GM19372 (cell line): Measurements from ENCODE around the gene DIPK1B.
"Not testable (repeated sequence)": the region's sequence is repeated elsewhere in the genome, so short reads cannot be mapped to it uniquely, and the experiment has no call there.

Experiments used
- ATAC-seq: cut with Tn5 transposase; IDR thresholded peaks from one replicate; pipeline ENCODE4 v1.9.1; 2021; ENCODE audit warnings: mild to moderate bottlenecking, low read depth, moderate library complexity; ENCODE audit not compliant: unreplicated experiment

The DIPK1B gene

DNA sequence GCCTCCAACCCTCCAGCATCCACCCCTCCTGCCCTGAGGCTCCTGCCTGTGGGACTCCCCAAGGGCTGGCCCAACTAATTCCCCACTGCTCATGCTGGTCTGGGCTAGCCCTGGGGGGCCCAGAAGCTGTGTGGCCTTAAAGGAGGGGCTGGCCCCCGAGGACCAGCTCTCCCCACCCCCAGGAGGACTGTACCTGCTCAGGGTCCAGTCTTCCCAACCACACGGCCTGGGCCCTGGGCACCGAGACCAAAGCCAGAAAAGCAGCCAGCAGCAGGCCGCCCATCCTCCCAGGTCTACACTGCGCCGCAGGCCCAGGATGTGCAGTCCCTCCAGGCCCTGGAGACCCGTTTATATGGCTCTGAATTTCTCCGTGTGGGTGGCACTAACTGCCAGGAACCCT, 35.8 kb downstream of the DIPK1B start, which contains the start of gene LCN6:
LCN6 (minus strand) TSS at position 325 of the 400 bp plus-strand sequence; CDS start at position 283, 42 bp downstream.
- ATAC-seq: no peak

DNA sequence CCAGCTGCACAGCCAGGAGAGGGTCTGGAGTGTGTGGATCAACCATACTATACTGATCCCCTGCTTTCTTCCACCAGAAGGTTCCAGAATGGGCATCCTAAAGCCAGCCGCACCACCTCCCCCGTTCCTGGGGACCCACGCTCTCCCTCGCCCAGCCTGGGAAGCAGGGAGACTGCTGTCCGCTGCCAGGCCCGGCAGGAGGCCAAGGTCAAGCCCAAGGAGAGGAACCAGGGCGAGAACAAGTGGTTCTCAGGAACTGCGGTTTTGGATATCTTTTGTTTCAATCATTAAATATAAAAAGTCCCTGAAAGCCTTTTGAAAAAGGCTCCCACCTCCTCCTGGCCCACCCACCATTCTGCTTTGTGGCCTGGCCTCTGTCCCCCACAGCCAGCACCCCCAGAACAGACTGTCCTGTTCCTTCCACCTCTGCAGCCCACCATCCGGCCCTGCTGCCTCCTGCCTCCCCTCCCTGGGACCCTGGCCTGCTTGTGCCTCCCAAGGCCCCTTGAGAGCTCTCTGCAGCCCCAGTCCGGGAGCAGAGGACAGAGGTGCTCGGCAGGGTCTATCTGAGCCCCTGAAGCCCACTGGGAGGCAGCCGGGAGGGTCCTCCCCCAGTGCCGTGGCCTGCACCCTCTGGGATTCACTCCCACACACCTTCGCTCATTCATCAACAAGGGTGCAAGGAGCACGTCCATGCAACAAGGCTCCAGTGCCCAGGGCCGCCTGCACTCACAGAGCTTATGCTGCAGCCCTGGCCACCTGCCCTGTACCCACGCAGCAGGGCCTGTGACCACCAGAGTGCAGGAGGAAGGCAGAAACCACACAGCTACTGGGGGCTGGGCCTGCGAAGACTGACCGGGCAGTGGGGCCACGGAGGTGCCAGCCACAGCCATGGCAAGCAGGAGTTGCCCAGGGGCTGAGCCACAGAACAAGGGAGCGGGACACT, 36.6 kb downstream of the DIPK1B start:
- ATAC-seq: no peak

DNA sequence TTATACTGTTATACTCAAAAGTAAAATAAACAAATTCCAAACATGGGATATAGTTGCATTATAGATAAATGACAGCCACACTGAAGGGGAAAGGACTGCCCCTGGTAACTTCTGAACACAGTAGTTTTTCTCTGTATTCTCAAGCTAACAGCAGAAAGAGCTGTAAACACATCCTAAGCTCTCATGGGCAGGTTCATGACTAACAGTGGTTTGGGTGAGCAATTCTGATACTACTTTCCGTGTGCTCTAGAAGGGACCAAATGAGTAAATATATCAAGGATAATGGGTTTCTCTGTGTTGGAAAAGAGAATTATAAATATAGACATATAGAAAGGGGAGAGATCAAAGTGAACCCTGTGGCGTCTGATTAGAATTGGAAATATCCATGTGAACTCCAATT, 38.2 kb downstream of the DIPK1B start:
- no peak for ATAC-seq

DNA sequence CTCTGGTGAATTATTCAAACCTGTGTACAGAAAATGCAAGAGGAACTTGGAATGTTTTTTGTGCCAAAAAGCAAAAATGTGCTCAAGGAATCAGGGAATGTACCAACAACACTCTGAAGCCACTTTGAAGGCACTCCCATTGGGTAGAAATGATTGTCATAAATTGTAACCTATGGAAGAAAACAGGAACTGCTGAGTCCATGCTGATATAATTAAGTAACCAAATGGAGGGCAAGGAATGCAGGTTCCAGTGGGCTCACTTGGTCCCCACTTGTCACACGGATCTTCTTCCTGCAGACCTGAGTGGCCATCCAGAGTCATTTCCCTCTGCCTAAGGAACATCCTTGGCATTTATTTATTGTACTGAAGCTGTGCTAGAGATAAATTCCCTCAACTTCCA, 38.9 kb downstream of the DIPK1B start:
- no peak for ATAC-seq

DNA sequence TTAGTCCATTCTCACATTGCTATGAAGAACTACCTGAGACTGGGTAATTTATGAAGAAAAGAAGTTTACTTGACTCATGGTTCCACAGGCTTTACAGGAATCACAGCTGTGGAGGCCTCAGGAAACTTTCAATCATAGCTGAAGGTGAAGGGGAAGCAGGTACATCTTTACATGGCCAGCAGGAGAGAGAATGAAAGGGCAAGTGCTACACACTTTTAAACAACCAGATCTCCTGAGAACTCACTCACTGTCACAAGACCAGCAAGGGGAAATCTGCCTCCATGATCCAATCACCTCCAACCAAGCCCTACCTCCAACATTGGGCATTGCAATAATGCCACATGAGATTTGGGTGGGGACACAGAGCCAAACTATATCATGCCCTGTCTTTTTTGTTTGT, 39.4 kb downstream of the DIPK1B start:
- ATAC-seq: no peak

DNA sequence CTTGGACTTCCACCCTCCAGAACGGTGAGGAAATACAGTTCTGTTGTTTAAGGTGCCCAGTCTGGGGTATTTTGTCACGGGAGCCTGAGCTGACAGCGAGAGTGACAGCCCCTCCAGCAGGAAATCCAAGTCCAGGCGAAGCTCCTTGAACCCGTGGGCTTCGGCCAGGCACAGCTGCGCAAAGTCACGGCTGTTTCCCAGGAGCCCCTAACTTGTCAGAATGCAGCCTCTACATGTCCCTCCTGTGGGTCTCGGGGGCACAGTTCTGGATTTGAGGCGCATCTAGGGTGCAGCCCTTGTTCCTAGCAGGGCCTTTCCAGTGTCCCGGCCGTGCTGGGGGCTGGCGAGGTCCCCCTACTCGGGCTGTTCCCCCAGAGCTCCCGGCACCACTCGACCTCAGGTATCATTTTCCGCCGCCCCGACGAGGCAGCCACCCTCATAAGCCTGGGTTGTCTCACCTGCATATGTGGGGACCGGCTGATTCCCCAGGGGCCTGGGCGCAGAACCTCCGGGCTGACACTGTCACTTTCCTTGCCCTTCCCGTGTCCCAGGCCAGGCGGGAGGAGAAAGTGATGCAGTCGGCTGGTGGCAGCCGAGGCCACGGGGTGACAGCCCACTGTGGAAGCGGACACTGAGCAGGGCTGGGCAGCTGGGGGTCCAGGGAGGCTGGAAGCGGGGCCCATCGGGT, 41.1 kb downstream of the DIPK1B start:
- ATAC-seq: no peak

DNA sequence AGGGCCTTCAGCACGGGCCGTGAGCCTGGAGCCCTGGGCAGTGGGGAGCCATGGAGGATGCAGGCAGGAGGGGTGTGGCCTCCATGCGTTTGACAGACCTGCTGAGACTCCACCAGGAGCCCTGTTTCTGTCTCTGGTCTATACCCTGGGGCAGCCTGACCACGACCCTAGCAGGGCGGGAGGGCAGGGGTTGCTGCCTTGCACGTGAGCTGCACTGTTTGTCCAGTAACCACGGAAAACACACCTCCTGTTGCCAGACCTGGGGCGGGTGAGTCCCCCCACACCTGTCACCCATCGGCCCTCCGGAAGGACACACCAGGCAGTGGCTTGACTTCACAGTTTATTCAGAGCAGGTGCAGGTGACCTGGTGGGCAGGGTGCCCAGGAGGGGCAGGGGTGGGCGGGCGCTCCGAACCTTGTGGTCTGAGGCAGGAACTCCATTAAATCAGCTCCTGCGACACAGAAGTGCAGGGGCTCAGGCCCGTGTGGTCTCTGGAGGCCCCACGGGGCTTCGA, 41.7 kb downstream of the DIPK1B start:
- ATAC-seq: no peak

DNA sequence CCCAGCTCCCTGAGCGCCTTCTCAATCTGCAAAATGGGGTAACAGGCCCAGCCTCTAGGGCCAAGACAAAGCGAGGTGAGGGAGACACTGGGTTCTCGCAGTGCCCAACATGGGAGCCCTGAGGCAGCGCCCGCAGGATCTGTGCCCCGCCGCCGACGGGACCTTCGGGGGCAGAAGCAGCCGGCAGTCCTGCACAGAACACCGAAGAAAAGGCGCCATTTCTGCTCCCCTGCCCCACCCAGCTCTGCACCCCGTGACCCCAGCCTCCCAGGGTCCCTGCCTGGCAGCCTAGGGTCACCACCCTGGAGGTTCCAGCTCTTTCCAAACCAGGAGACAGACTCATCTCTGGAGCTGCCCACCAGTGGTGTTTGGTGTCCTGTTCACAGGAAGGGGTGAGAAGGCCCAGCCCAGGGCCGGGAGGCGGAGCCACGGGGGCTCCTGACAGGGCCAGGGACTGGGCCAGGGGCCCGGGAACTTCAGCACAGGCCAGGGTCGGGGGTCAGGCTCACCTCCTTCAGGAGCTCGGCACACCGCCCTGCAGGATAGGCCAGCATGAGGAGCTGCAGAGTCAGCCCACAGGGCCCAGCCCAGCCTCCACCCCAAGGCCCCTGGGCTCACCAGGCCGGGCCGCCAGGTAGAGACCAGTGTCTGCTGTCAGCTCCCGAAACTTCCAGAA, 42.4 kb downstream of the DIPK1B start:
- ATAC-seq: no peak

DNA sequence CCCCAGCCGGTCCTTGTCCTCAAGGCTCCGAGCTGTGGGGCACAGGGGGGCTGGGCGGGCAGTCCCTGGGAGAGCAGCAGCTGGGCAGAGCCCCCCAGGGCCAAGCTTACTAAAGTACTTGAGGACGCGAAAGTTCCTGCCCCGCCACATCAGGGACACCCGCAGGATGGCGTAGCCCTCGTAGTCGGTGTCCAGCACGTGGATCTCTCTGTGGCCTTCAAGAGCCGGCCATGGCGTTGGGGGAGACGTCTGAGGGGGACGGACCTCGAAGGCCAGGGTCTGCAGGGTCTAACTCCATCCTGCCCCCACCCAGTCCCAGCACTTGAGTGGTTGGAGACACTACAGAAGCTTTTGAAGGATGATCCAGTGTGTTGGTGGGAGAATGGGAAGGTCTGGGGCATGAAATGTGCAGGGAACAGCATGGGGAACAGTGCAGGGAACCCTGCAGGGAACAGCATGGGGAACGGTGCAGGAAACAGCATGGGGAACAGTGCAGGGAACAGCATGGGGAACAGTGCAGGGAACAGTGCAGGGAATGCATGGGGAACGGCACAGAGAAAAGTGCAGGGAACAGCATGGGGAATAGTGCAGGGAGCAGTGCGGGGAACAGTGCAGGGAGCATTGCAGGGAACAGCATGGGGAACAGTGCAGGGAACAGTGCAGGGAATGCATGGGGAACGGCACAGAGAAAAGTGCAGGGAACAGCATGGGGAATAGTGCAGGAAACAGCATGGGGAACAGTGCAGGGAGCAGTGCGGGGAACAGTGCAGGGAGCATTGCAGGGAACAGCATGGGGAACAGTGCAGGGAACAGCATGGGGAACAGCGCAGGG, 43.1 kb downstream of the DIPK1B start:
- ATAC-seq: not testable (repeated sequence)

DNA sequence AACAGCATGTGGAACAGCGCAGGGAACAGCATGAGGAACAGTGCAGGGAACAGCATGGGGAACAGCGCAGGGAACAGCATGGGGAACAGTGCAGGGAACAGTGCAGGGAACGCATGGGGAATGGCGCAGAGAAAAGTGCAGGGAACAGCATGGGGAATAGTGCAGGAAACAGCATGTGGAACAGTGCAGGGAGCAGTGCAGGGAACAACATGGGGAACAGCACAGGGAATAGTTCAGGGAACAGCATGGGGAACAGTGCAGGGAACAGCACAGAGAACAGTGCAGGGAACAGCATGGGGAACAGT, 43.7 kb downstream of the DIPK1B start:
- no peak for ATAC-seq

DNA sequence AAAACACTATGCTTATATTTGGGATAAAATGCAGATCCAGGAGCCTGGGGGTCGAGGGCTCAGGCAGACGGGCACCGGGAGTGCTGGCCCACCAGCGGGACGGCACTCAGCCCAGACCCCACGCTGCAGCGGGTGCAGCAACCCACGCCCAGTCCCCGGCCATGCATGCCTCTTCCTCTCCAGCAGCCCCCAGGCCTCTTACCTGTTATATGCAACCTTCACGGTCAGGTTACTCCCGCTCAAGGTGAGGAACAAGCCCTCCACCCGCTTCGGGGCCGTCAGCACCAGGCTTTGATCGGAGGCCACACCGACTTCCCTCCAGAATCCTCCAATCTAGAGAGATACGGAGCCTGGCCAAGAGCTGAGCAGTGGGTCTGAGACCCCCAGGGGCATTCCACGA, 44.5 kb downstream of the DIPK1B start:
- no peak for ATAC-seq

DNA sequence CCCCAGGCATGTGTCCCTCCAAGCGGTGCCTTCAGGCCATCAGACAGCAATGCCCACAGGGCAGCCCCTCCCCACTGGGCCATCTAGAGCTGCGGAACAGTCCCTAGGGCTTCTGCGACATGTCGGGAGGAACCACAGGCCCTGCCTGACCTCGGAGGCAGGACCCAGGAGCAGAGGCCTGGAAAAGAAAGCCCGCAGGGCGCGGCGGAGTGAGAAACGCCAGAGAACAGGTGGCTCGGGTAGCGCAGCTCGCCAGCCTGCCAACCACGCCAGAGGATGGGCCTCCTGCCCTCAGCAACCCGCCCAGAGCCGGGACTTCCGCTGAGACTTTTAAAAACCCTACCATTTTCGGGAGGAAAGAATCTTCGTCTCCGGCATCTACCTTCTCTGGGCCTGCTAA, 45.0 kb downstream of the DIPK1B start:
- ATAC-seq: no peak

DNA sequence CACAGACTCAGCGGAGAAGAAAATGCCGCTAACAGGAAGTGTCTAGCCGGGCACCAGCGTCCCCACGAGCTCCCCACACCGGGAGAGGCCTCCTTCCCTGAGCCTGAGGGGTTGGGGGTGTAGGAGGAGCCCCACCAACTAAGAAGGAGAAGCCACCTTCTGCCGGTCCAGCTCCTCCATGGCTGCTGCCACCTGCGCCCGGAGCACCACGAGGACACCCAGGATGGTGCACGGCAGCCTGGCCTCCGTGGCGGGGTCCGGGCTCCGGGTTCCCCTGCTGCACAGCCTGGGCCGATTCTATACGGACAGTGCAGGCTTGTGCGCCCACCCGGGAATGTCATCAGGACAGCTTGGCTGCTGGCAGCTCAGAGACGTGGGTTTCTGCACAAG, 45.4 kb downstream of the DIPK1B start:
- no peak for ATAC-seq

DNA sequence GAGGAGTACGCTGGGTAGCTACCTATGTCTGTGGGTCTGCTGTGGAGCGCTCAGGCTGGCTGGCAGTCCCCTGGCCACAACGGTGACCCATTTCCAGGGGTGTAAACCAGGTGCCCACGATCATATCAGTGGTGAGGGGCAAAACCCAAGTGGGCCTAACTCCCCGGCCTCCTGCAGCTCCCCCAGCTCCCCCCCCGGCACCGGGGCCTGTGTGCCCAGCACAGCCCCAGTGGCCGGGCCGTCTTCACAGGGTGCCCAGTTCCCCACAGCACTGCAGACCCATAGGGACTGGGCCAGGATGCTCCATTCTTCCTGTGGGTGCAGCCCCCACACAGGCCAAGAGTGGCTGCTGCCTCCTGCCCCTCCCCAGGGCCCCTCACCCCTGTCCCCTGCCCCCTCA, 46.6 kb downstream of the DIPK1B start:
- no peak for ATAC-seq

DNA sequence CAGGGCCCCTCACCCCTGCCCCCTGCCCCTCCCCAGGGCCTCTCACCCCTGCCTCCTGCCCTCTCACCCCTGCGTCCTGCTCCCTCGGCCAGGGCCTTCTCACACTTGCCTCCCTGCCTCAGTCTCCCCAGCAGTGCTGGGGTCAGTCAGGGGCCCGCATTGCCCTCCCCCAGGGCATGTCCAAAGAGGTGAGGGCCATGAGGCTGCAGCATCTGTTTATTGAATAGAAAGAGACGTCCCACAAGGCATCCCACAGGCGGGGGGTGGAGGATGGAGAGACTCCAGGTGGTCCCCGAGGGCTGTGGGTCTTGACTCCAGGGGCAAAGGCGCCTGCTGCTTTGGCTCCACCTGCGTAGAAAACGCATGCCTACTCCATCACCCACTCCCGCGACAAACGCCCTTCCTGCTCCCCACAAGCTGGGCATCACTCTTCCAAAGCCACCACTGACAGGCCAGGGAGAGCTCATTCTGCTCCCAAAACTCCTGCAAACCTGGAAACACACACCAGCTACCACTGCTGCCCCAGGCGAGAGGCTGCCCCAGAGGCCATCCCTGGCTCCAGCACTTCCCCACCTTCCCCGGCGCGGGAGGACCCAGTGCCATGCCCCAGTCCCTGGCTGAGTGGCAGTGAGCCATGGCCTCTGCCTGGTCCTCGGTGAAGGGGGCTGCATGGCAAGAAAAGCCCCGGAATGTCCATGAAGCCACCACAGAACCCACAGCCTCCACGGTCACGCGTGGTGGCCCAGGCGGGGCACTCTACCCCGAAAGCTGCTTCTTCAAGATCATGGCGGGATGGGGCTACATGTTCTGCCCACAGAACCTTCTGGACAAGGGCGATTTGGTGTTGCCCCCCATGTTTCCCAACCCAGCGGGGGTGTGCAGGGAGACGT, 47.3 kb downstream of the DIPK1B start:
- no peak for ATAC-seq

DNA sequence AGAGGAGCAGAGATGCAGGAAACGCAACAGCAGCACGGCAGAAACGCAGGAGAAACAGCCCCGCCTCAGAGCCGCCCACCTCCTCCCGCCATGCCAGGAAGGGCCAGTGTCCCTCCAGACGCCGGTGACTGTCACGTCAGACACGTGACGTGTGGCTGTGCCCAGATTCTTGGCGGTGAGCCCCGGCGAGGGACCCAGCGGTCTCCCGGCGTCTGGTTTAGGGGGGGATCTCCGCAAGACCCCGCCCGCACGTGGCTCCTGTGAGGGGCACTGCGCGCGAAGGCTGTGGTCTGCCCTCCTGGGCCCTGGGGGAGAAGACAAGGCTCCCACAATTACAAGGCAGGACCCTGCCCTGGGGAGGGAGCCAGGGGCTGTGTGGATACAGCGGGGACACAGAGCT, 48.1 kb downstream of the DIPK1B start:
- no peak for ATAC-seq

DNA sequence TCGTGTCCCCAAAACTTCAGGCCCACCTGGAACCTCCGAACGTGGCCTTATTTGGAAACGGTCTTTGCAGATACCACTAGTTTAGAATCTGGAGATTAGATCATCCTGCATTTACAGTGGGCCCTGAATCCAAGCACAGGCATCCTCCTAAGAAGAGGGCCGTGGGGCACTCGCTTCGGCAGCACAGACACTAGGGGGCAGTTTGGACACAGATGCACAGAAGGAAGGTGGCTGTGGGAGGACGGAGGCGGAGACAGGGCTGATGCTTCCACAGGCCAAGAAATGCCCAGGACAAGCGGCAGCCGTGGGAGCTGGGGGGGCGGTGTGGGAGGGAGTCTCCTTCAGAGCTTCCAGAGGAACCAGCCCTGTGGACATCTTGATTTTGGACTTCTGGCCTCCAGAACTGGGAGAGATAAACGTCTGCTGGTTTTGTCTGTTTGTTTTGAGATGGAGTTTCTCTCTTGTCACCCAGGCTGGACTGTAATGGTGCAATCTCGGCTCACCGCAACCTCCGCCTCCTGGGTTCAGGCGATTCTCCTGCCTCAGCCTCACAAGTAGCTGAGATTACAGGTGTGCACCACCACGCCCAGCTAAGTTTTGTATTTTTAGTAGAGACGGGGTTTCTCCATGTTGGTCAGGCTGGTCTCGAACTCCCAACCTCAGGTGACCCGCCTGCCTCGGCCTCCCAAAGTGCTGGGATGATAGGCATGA, 48.6 kb downstream of the DIPK1B start:
- ATAC-seq: not testable (repeated sequence)

DNA sequence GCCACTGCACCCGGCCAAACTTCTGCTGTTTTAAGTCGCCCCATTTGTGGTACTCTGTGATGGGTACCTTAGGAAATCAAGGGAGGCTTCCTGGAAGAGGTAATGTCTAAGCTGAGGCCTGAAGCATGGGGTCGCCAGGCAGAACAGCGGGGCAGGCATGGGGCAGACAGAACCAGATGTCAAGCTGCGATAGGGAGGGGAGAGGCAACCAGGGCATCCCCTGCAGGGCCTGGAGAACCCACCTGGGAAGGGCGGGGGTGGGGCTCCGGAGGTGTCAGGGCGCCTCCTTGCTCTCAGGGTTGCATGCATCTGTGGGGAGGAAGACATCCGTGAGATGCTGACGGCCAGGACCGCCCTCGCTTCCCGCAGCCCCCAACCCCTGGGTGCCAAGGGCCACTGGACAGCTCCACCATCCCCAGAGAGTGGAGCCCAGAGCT, 49.2 kb downstream of the DIPK1B start:
- ATAC-seq: no peak
